Endodermal cell (in vitro differentiated cells): Measurements from ENCODE around the gene SLC4A5. TPM values are rescaled to one million over a fixed set of nuclear protein-coding genes. Genes with fewer than 3 reads are reported as not detected.
A peak's percentile ranks its signal among the peaks of the same experiment; 100 is the strongest.

Experiments used
- DNase-seq: peaks from one replicate; pipeline ENCODE4 v3.0.0-alpha.2; 2017
- H3K27ac ChIP-seq: 2 replicates; pipeline ENCODE4 v1.5.1; 2013; ENCODE audit warnings: mild to moderate bottlenecking, low read depth, low read length, moderate library complexity
- H3K27me3 ChIP-seq: 2 replicates; pipeline ENCODE4 v1.6.1; 2013; ENCODE audit warnings: mild to moderate bottlenecking, low read length, moderate library complexity; ENCODE audit not compliant: insufficient read depth, control insufficient read depth, poor library complexity, severe bottlenecking
- H3K36me3 ChIP-seq: 2 replicates; pipeline ENCODE4 v1.7.0; 2013; ENCODE audit warnings: mild to moderate bottlenecking, low read length, moderate library complexity; ENCODE audit not compliant: control insufficient read depth, insufficient read depth
- H3K4me1 ChIP-seq: one replicate; pipeline ENCODE4 v1.7.0; 2013; ENCODE audit warnings: low read length; ENCODE audit not compliant: control insufficient read depth, insufficient read depth
- H3K4me3 ChIP-seq: 2 replicates; pipeline ENCODE4 v1.5.1; 2013; ENCODE audit warnings: mild to moderate bottlenecking, low read length, moderate library complexity
- H3K9ac ChIP-seq: 2 replicates; pipeline ENCODE4 v1.6.1; 2013; ENCODE audit warnings: mild to moderate bottlenecking, low read length, moderate library complexity; ENCODE audit not compliant: poor library complexity, severe bottlenecking; ENCODE audit errors: extremely low read depth
- H3K9me3 ChIP-seq: 2 replicates; pipeline ENCODE4 v1.6.1; 2013; ENCODE audit warnings: mild to moderate bottlenecking, low read length, moderate library complexity; ENCODE audit not compliant: control insufficient read depth
- H3K27ac Mint-ChIP-seq: 2 replicates; pipeline ENCODE4 v1.8.0; 2020; ENCODE audit warnings: mixed read lengths
- H3K27me3 Mint-ChIP-seq: 2 replicates; pipeline ENCODE4 v1.8.0; 2021; ENCODE audit warnings: mild to moderate bottlenecking, mixed read lengths; ENCODE audit not compliant: insufficient read depth
- H3K36me3 Mint-ChIP-seq: 2 replicates; pipeline ENCODE4 v1.8.0; 2020; ENCODE audit warnings: low read depth, mixed read lengths
- H3K4me1 Mint-ChIP-seq: 2 replicates; pipeline ENCODE4 v1.8.0; 2020; ENCODE audit warnings: mixed read lengths
- H3K4me3 Mint-ChIP-seq: 2 replicates; pipeline ENCODE4 v1.8.0; 2020; ENCODE audit warnings: mild to moderate bottlenecking, moderate library complexity, mixed read lengths
- H3K9me3 Mint-ChIP-seq: 2 replicates; pipeline ENCODE4 v1.8.0; 2020; ENCODE audit warnings: mild to moderate bottlenecking, mixed read lengths
- CTCF ChIP-seq: fragments of 200-600 bp; sonication (generic); conservative IDR thresholded peaks from 2 replicates; pipeline ENCODE4 v1.5.0; 2021; ENCODE audit warnings: antibody characterized with exemption, mild to moderate bottlenecking
- WGBS, 2 experiments: methylation state at CpG; one replicate each; pipeline versions ENCODE4 v1.1.5 to v1.1.7; 2013; ENCODE audit warnings: missing lambda C conversion rate in 2 of 2, mixed read lengths in 1 of 2; ENCODE audit not compliant: insufficient coverage in 1 of 2, insufficient read length in 1 of 2; 5-methylcytosine and 5-hydroxymethylcytosine counted together
- total RNA-seq, 2 donors: library from RNA; stranded (reverse); fragmentation: NEBNext Ultra II Directional in 1 of 2; extraction: Animal tissue kit (Norgen Biotek cat#: 25700) in 1 of 2; gene quantifications; 2 replicates in 1 of 2; 3 replicates in 1 of 2; pipeline ENCODE4 v1.2.1, GENCODE V29; 2021

Gene SLC4A5
- total RNA-seq, 2 donors from 2014 or later, result 2.5 to 3.7 TPM

GRCh38 chr2:74291218-74291544, 52.0 kb downstream of the SLC4A5 start:
- H3K9ac ChIP-seq, result no peak overlapping the region
- peaks cover 17% of the 10 kb centered on the region for H3K4me1 Mint-ChIP-seq
- H3K27ac ChIP-seq, result no peak overlapping the region
- H3K27me3 Mint-ChIP-seq, result no peaks in the 10 kb centered on the region
- no peaks in the 10 kb centered on the region for H3K36me3 Mint-ChIP-seq
- no peak overlapping the region for H3K4me3 Mint-ChIP-seq
- no peak for TF ChIP-seq CTCF
- no peak overlapping the region for H3K4me3 ChIP-seq
- no peaks in the 10 kb centered on the region for H3K4me1 ChIP-seq
- H3K27ac Mint-ChIP-seq, result no peak overlapping the region
- no peaks in the 10 kb centered on the region for H3K9me3 Mint-ChIP-seq
- DNase-seq, result no peak
- no peaks in the 10 kb centered on the region for H3K36me3 ChIP-seq
- WGBS, 2 experiments, result 95 to 100% methylated on average over 2 of the region's 2 CpGs
- H3K9me3 ChIP-seq, result no peaks in the 10 kb centered on the region
- peaks cover 5% of the 10 kb centered on the region for H3K27me3 ChIP-seq

- H3K4me3 Mint-ChIP-seq, result no peak overlapping the region
- no peaks in the 10 kb centered on the region for H3K36me3 ChIP-seq
- no peak overlapping the region for H3K4me3 ChIP-seq
- no peak overlapping the region for H3K27ac Mint-ChIP-seq
- H3K27me3 ChIP-seq, result peaks cover 5% of the 10 kb centered on the region
- WGBS, 2 experiments, result 90 to 100% methylated on average over 2 to 4 of the region's 4 CpGs
- no peak overlapping the region for H3K9ac ChIP-seq
- peaks cover 17% of the 10 kb centered on the region for H3K4me1 Mint-ChIP-seq
- H3K9me3 Mint-ChIP-seq, result no peaks in the 10 kb centered on the region
- TF ChIP-seq CTCF, result no peak
- H3K4me1 ChIP-seq, result no peaks in the 10 kb centered on the region
- peaks cover 3% of the 10 kb centered on the region for H3K27me3 Mint-ChIP-seq
- H3K9me3 ChIP-seq, result no peaks in the 10 kb centered on the region
- no peak for DNase-seq
- no peak overlapping the region for H3K27ac ChIP-seq
- no peaks in the 10 kb centered on the region for H3K36me3 Mint-ChIP-seq
These were observed 52.6 kb downstream of the SLC4A5 start for GRCh38 chr2:74290466-74291217.

GRCh38 chr2:74290066-74290465, 53.1 kb downstream of the SLC4A5 start:
- Mint-ChIP-seq H3K9me3 (no peaks in the 10 kb centered on the region), H3K4me3 (no peak overlapping the region), H3K4me1 (peaks cover 17% of the 10 kb centered on the region), H3K27me3 (peaks cover 3% of the 10 kb centered on the region), H3K27ac (no peak overlapping the region), H3K36me3 (no peaks in the 10 kb centered on the region)
- DNase-seq, result peak; percentile 63
- Histone ChIP-seq H3K9me3 (no peaks in the 10 kb centered on the region), H3K27me3 (peaks cover 5% of the 10 kb centered on the region), H3K4me1 (no peaks in the 10 kb centered on the region), H3K36me3 (no peaks in the 10 kb centered on the region), H3K9ac (no peak overlapping the region), H3K27ac (no peak overlapping the region), H3K4me3 (no peak overlapping the region)
- TF ChIP-seq CTCF, result no peak
- 57% methylated on average over 3 of the region's 3 CpGs; no CpG with 5 or more reads in 1 of the 2 experiments for WGBS, 2 experiments
